ENCODE data around the gene UBP1.
"Not testable (repeated sequence)": the region's sequence is repeated elsewhere in the genome, so short reads cannot be mapped to it uniquely, and the experiment has no call there.

The UBP1 gene

DNA sequence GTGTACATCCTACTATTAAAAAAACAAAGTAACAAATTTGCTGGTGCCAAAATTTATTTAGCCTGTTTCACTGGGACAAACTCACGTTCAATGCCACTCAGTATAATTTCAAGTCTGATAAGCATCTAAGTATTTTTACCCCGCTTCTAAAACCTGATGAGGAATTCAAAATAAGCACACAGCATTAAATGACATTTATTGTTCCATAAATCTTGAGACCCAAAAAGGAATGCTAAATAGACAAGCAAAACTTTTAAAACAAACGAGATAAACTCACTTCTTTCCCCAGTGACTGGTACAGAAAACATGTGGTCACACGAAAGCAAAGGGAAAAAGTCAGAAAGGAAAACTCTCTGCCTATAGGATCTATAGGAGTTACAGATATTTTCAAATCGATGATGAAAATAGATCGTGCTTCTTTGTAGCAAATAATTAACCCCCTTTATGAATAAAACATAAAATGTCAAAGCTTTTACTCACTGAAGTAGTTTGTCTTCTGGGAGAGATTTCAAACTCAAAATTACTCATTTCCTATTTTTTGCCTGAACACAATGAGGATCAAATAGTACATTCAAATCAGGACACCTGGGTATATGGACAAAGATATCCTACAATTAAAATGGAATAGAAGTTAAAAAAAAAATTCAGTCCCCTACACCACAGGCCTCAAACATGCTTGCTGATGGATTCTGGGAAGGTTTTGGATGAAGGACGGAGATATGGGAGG lies 51.7 kb downstream of the UBP1 start:
- no peak for DNase-seq

DNA sequence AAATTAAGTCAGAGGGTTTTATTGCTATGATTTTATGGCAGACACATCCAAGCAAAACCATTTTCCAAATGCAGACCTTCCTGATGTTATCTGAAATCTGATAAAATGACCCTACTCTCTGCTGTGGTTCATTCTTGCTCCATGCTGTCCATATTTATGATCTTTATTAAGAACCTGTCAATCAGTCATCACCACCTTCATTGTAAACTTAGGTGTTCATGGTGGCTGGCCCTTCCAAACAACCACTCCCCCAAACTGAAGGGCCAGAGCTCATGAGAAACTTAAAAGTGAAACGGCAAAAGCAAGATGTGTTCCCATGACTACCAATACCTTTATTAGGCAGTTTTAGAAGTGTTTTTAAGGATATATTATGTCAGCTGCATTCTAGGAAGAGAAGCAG lies 53.6 kb downstream of the UBP1 start:
- DNase-seq: no peak

DNA sequence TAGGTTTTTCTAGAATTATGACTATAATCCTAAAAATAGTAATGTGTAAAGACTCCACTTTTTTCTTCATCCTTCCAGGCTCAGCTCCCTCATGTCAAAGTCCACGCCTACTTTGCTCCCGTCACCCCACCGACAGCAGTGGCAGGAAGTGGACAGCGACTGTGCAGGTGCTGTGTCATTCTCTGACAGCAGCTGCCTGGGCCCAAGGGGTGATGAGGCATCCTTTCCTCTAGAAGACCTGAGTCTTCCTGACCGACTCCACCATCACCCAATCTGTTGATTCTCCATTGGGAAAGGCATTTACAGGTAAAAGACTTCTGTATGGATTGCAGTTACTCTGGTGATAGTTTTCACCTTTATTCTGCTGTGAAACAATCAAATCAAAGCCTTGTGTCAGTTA lies 54.8 kb downstream of the UBP1 start:
- DNase-seq: no peak

DNA sequence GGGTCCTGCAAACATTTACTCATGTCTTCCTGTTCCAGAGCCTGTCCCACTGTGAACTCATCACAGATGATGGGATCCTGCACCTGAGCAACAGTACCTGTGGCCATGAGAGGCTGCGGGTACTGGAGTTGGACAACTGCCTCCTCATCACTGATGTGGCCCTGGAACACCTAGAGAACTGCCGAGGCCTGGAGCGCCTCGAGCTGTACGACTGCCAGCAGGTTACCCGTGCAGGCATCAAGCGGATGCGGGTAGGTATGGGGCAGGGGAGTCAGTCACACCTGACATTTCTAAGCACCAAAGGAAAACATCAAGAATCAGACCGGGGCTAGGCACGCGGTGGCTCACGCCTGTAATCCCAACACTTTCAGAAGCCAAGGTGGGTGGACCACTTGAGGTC lies 56.3 kb downstream of the UBP1 start:
- DNase-seq: no peak

DNA sequence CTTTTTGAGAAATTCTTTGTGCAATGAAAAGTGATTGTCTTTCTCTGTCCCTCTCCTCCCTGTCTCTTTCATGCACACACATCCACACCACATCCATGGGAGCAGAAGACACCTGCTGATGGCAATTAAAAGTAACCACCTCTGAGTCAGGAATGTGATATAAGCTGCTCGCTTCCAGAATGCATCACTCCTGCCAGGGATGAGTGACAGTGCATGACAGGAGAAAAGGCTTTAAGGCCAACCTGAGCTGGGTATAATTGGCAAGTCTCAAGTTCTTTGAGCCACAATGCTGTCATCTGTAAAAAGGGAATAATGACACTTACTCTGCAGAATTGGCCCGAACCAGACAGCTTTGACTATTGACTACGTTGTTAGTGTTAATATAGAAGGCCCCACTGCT lies 59.6 kb downstream of the UBP1 start:
- no peak for DNase-seq

DNA sequence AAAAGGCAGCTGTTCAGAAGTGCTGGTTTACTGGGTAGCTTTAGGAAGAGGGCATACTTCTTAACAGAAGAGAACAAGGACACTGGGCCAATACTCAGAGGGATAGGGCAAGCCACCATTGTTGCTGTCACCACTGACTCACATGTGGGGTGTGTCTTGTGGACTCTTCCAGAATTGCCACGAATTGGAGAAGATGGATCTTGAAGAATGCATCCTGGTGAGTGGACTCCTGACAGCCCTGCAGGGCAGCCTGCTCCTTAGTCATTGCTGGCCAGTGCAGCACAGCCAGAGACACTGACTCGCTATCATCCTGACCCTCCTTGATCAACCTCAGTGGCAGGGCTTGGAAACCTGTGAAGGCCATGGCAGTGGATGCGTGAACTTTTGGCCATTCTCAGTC lies 62.3 kb downstream of the UBP1 start:
- no peak for DNase-seq

DNA sequence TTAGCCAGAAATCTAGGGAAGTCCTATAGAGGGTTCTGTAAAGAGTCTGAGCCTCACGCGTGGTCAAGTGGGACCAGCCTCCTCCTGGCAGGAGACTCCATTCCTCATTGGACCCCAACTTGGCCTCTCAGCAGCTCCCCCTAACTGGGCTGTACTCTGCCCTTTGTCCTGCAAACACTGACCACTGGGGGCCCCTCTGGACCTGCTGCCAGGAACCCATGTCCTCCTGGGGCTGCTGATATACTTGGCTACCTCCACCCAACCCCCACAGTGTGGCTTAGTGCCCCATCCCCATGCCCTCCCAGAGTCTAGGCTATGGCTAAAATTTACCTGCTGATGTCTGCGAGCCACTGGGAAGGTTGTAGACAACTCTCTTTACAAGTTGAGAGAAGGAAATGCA lies 62.7 kb downstream of the UBP1 start:
- no peak for DNase-seq

DNA sequence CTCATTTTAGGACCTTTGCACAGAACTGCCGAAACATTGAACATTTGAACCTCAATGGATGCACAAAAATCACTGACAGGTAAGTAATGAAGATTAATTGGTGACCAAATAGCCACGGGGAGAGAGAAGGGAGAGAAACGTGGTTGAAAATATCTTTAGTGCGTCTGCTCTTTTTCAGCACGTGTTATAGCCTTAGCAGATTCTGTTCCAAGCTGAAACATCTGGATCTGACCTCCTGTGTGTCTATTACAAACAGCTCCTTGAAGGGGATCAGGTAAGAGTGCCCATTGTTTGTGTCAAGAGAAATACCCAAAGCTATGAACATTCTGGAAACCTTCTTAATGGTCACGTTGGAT lies 67.1 kb downstream of the UBP1 start:
- DNase-seq: no peak

DNA sequence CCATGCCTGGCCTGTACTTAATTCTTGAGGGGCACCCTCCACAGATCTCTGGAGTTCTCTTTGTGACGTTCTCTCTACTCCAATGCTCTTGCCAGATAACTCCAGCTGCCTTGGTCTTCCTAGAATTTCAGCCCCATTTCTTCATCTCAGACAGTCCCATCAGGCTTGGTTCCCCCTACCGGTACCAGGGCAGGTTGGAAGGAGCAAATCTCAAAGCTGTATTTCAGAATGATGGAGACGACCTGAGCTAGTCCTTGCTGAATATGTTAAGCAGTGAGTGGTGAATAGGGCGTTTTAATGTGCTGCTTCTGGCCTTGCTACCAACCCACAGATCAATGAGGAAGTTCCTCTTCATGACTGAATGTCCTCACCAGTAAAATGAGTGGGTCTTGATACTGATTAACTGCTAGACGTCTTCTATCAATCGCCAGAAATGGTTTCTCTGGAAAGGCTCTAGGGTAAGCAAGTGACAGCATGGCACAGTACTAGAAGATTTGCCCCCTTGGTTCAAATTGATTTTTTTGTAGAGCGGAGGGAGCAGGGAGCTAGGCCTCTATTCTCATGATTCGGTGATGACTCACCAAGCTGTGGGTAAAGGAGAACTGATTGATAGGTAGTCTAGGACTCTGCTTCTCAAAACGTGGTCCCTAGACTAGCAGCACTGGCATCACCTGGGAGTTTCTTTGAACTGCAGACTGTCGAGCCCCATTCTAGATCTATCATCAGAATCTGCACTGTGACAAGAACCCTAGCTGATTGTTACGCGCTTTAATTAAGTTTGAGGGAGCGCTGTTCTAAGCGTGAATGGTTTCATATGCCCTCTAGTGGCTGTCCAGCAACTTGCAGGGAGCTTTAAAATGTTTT lies 67.8 kb downstream of the UBP1 start:
- DNase-seq: no peak

DNA sequence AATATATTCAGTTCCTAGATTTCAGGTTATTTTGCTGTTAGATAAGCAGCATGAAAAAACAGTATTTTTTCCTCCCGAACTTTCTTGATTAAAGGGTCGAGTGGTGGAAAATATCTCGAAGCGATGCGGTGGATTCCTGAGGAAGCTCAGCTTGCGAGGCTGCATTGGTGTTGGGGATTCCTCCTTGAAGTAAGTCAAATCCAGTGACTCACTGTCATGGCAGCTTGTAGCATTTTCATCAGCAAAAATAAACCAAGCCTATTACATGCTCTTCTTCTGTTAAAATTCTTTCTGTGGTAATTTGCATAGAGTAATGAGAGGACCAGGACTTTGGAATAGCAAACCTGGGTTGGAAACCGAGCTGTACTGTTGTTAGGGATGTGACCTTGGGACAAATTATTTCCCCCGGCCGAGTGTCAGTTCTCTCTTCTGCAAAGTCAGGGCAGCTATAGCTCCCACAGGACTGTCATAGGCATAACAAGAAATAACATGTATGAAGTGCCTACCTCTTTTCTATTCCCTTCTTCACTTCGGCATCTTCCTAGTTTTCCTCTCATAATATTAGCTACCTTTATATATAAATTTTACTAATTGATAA lies 75.6 kb downstream of the UBP1 start:
- no peak for DNase-seq

DNA sequence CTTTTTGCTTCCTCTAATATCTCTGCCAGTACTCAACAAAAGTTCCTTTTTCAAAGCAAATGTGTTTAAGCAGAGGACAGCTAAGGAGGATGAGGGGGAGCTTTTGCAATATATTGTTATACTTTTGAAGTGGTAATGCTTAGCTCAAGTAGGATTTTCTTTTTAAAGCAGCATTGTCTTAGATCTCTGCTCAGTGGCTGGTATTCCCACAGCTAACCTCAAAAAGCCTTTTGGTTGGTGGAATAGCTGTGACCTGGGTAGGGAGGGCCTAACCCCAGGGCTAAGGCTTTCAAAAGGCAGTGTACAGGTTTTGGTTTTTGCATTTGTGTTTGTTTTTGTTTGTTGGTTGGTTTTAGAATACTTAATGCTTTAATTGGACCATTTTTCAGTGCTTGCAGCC lies 76.1 kb downstream of the UBP1 start:
- no peak for DNase-seq

DNA sequence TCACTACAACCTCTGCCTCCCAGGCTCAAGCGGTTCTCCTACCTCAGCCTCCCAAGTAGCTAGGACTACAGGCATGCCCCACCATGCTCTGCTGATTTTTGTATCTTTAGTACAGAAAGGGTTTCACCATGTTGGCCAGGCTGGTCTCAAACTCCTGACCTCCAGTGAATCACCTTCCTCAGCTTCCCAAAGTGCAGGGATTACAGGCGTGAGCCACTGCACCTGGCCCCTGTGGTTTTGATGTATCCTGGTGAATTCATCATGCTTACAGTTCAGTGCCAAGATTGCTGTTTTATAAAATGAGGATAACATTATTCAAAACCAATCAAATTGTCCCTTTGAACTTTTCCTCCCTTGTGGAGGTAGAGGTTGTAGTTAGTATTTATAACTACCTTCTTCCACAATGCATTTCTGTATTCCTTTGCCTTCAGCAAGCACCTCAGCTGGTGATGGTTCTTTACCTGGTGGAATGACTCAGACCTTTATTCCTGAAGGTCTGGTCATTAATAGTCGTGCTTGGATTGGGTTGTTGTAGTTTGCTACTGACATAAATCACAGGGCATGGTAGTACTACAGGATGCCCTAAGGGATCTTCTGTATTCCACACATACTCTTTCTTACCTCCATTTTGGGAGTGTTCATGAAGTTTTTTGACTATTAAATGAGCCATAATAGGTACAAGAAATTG lies 76.9 kb downstream of the UBP1 start:
- DNase-seq: no peak

DNA sequence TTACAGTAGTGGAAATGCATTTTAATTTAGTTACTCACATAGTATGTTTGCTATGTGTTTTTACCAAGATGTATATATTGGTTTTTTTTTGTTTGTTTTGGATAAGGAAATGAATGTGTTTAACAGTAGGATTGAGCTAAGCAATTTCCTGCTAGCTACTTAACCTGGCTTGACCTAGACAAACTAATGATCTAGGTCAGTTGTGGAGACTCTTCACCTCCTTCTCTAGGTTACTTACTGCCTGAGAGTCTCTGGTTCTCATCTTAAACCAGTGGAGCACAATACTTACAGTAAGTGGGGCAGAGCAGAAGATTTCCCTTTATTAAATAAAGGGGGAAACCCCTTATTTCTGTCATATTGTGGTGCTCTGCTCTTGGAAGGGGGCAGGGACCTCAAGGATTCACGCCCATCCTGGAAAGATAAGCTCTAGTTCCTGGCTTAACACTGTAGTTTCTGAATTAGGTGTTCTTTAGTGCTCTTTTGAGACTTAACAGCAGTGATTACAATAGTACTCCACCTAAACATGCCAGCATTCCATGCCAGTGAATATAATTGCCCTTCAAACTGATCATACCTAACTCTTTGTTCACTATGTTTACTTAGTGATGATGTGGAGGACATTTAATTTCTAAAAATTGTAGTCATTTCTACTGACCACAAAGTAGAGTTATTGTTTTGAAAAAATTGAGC lies 79.9 kb downstream of the UBP1 start:
- DNase-seq: no peak

DNA sequence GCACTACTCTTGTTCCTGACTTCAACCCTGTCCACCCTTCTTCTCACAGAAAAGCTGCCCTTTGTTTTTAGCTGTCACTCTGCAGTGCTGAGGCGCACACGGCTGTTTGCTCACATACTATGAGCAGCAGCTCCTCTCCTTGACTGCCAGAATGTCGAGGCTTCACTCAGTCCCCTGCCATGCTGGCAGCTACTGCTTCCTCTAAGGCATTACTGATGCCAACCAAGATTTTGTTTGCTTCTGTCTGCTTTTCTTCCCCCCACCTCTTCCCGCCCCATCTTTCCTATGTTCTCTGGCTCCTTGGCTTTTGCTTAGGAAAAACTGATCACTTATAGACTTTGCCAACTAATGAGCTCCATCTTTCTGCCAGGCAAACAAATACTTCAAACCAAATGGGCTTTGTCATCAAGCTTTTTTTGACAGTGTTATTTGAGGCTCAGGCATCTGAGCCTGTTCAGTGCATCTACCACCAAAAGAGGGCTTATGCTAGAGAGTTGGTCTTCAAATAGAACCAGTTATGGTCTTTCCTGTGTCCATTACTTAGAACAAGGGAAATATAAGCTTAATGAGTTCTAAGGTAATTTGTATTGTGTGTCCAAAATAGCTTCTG lies 81.9 kb downstream of the UBP1 start:
- no peak for DNase-seq

DNA sequence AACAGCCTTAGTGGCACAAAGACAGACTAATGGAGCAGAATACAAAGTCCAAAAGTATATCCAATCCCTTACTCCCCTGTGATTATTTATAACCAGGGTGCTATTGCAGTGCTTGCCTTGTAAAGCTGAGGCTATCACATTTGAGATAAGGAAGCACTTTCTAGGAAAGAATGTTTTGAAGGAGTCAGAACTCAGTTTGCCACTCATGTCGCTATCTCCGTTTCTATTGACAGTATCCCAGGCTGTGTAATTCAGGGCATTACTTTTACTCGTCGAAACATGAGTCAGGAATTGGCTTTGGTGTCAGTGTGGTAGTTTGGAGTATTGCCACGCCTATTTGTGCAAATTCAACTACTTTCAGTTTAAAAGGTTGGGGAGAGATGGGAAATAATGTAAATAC lies 84.6 kb downstream of the UBP1 start:
- no peak for DNase-seq

DNA sequence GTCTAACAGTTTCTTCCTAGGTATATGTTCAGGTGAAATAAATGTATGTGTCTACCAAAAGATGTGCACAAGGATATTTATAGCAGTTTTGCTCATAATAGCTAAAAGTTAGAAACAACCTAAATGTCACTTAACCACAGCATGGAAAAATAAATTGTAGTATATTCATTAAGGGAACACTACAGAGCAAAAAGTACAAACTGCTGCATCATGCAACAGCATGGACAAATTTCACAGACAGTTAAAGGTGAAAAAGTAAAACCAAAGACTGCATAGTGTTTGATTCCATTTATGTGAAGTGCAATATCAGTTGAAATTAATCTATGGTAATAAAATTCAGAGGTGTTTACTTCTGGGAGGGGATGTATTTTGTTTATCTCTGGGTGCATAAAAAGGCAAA lies 100.4 kb downstream of the UBP1 start:
- no peak for DNase-seq

DNA sequence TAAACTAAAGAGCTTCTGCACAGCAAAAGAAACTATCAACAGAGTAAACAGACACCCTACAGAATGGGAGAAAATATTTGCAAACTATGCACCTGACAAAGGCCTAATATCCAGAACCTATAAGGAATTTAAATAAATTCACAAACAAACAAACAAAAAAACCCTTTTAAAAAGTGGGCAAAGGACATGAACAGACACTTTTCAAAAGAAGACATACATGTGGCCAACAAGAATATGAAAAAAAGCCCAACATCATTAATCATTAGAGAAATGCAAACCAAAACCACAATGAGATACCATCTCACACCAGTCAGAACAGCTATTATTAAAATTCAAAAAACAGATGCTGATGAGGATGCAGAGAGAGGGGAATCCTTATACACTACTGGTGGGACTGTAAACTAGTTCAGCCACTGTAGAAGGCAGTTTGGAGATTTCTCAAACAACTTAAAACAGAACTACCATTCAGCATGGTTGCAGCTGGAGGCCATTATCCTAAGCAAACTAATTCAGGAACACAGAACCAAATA lies 101.2 kb downstream of the UBP1 start:
- DNase-seq: not testable (repeated sequence)
